Neutrophil (primary cell): ENCODE results near the gene DENND1B.

Experiments
- H3K27ac ChIP-seq: fragments of 200-600 bp; sonication (generic); 2 replicates; pipeline ENCODE4 v1.5.1; 2016; ENCODE audit warnings: mild to moderate bottlenecking, moderate library complexity
- H3K27me3 ChIP-seq: fragments of 200-600 bp; sonication (generic); 2 replicates; pipeline ENCODE4 v1.6.0; 2016; ENCODE audit warnings: mild to moderate bottlenecking
- H3K36me3 ChIP-seq: fragments of 200-600 bp; sonication (generic); 2 replicates; pipeline ENCODE4 v1.5.1; 2017
- H3K4me1 ChIP-seq, 2 experiments: fragments of 200-600 bp in 1 of 2; sonication (generic) in 1 of 2; 1 replicate in 1 of 2; 2 replicates in 1 of 2; pipeline versions ENCODE4 v1.5.1 to v1.6.1; 2013 to 2016; ENCODE audit warnings: low read depth in 1 of 2, low read length in 1 of 2, mild to moderate bottlenecking in 1 of 2, moderate library complexity in 1 of 2; ENCODE audit not compliant: control insufficient read depth in 1 of 2, insufficient read depth in 1 of 2
- H3K4me3 ChIP-seq, 2 experiments: fragments of 200-600 bp in 1 of 2; sonication (generic) in 1 of 2; 1 replicate in 1 of 2; 2 replicates in 1 of 2; pipeline ENCODE4 v1.5.1; 2013 to 2016; ENCODE audit warnings: low read depth in 1 of 2, low read length in 1 of 2, mild to moderate bottlenecking in 1 of 2, moderate library complexity in 1 of 2
- H3K9me3 ChIP-seq: fragments of 200-600 bp; sonication (generic); 2 replicates; pipeline ENCODE4 v1.5.1; 2016
- CTCF ChIP-seq: fragments of 200-600 bp; sonication (generic); IDR thresholded peaks from 2 replicates; pipeline ENCODE4 v1.5.1; 2016; ENCODE audit warnings: antibody characterized with exemption

DENND1B gene

GRCh38 chr1:197526736-197527371, 248.4 kb downstream of the DENND1B start:
- TF ChIP-seq CTCF, result peak; percentile 70
- Histone ChIP-seq H3K27me3 (no peaks in the 10 kb centered on the region), H3K9me3 (no peaks in the 10 kb centered on the region), H3K4me1 (no peaks in the 10 kb centered on the region), H3K4me3 (no peak overlapping the region), H3K36me3 (no peaks in the 10 kb centered on the region), H3K27ac (no peak overlapping the region)

DNA sequence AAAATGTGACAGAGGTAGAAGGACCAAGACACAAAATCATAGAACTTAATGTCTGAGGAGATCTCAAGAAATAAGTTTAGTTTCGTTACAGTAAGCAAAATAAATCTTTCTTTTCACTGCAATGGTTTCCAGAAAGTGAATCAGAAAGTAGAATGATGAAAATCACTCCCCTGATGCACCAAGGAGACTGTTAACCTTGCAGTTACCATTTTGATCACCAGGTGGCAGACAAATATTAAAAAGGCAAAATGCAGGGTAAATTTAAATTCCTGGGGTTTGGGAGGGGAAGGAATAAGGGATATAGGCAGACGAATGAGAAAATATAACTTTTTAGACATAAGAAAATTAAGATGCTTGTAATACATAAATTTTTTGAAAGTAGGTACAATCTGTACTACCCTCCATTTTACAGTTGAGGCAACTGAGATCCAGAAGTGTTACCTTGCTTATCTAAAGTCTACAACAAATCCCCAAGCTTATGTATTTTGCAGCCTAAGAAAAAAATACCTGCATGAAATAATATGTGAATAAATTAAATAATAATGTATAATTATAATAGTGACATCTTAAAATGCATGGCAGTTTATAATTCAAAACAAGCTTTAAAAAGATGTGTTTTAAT, 254.1 kb downstream of the DENND1B start:
- H3K4me3 ChIP-seq, result no peak overlapping the region
- H3K36me3 ChIP-seq, result no peaks in the 10 kb centered on the region
- H3K4me1 ChIP-seq, result no peaks in the 10 kb centered on the region
- H3K9me3 ChIP-seq, result no peaks in the 10 kb centered on the region
- H3K27me3 ChIP-seq, result no peaks in the 10 kb centered on the region
- H3K27ac ChIP-seq, result no peak overlapping the region
- no peak for TF ChIP-seq CTCF

DNA sequence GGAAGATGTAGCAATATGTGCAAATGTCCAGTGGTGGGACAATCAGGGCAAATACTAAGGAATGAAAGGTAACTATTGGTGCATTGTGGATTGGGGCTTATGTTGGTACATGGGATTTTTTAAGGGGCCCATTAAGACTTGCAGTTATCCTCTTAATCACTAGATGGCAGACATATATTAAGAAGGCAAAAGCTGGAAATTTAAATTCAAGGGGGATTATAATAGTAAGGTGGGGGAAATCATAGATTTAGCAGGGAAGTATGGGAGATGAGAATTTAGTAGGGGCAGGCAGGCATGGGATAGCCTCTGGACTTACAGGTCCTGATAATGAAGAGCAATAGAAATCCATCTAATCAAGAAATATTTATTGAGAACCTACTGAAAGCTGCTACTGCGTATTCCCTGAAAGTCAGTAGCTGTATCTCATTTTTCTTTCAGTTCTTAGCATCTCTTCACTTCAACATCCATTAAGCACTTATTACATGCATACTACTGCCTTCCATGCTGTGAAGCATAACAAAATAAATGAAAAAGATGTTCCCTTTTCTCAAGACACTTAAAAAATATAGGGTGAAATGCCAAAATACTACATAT, 255.4 kb downstream of the DENND1B start:
- Histone ChIP-seq H3K4me1 (no peaks in the 10 kb centered on the region), H3K27me3 (no peaks in the 10 kb centered on the region), H3K36me3 (no peaks in the 10 kb centered on the region), H3K27ac (no peak overlapping the region), H3K9me3 (no peaks in the 10 kb centered on the region), H3K4me3 (no peak overlapping the region)
- TF ChIP-seq CTCF, result no peak

DNA sequence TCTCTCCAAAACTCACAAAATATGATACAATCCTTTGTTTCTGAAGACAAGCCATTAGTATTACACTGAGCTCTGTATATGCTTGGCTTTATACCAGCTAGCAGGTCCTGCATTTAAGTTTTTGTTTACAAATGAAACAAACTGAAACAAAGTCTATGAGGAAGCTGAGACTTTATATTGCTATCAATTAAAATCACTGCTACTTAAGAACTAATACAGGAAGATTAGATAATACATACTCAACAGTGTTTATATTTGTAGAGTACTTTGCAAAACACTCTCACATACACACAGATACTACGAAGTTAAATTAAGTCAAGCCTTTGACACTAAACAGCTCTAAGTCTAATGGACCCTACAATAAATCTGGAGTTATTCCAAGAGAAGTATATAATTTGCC, 259.9 kb downstream of the DENND1B start:
- H3K9me3 ChIP-seq, result no peaks in the 10 kb centered on the region
- H3K27ac ChIP-seq, result no peak overlapping the region
- peaks cover 15% of the 10 kb centered on the region for H3K36me3 ChIP-seq
- H3K4me3 ChIP-seq, result no peak overlapping the region
- H3K27me3 ChIP-seq, result no peaks in the 10 kb centered on the region
- H3K4me1 ChIP-seq, result no peaks in the 10 kb centered on the region
- no peak for TF ChIP-seq CTCF

GRCh38 chr1:197510691-197511378, 264.4 kb downstream of the DENND1B start:
- no peaks in the 10 kb centered on the region for H3K9me3 ChIP-seq
- peaks cover 23% of the 10 kb centered on the region for H3K36me3 ChIP-seq
- TF ChIP-seq CTCF, result no peak
- H3K4me3 ChIP-seq, result no peak overlapping the region
- no peak overlapping the region for H3K27ac ChIP-seq
- no peaks in the 10 kb centered on the region for H3K4me1 ChIP-seq
- no peaks in the 10 kb centered on the region for H3K27me3 ChIP-seq
